ENCODE data around the gene TP53I13. TPM values are rescaled to one million over a fixed set of nuclear protein-coding genes. Genes with fewer than 3 reads are reported as not detected.

TP53I13 gene
- total and polyA plus RNA-seq, 10 donors: 39.5 to 209 (median 72.0) TPM

GRCh38 chr17:29573558-29573869, 5.0 kb downstream of the TP53I13 start:
- WGBS, 5 donors: 82 to 90% (median 87%) methylated on average over 5 to 6 of the region's 6 CpGs
- intact Hi-C loops (cut with DNase I; ENCODE audit: low total_unique reads): no loop called here
- peaks cover 10 to 76% (median 38%) of the 10 kb centered on the region in 6 donors for H3K4me1 ChIP-seq
- no peak for TF ChIP-seq CTCF (IDR thresholded peaks at IDR 0.05 in 8 of 11, conservative IDR thresholded peaks at IDR 0.05 in 3 of 11)
- no peak for TF ChIP-seq POLR2AphosphoS5 (IDR thresholded peaks at IDR 0.05)
- TF ChIP-seq POLR2A (IDR thresholded peaks at IDR 0.05): no peak
- H3K27me3 ChIP-seq (replicated peaks in 1 of 7): no peaks in the 10 kb centered on the region
- no peaks in the 10 kb centered on the region for H3K9me3 ChIP-seq
- peak; percentile 70 for DNase-seq
- peaks cover 0 to 69% (median 46%) of the 10 kb centered on the region in 6 donors for H3K36me3 ChIP-seq
- no peak overlapping the region for H3K4me3 ChIP-seq
- H3K27ac ChIP-seq: no peak overlapping the region

- H3K4me3 ChIP-seq: no peak overlapping the region
- no peaks in the 10 kb centered on the region for H3K27me3 ChIP-seq (replicated peaks in 1 of 7)
- peaks cover 0 to 74% (median 50%) of the 10 kb centered on the region in 6 donors for H3K36me3 ChIP-seq
- intact Hi-C loops (cut with DNase I; ENCODE audit: low total_unique reads): no loop called here
- DNase-seq: peak; percentile 70
- WGBS, 5 donors: 85 to 92% (median 89%) methylated on average over 13 to 14 of the region's 14 CpGs
- H3K4me1 ChIP-seq: peaks cover 8 to 71% (median 34%) of the 10 kb centered on the region in 6 donors
- H3K27ac ChIP-seq: no peak overlapping the region
- TF ChIP-seq CTCF (IDR thresholded peaks at IDR 0.05 in 8 of 11, conservative IDR thresholded peaks at IDR 0.05 in 3 of 11): no peak
- no peak for TF ChIP-seq POLR2AphosphoS5 (IDR thresholded peaks at IDR 0.05)
- no peak for TF ChIP-seq POLR2A (IDR thresholded peaks at IDR 0.05)
- no peaks in the 10 kb centered on the region for H3K9me3 ChIP-seq
Observed at GRCh38 chr17:29573871-29574731, 5.6 kb downstream of the TP53I13 start.

GRCh38 chr17:29574732-29575510, 6.4 kb downstream of the TP53I13 start:
- peak; percentile 65 for DNase-seq
- Histone ChIP-seq H3K4me1 (peaks cover 0 to 63% (median 27%) of the 10 kb centered on the region in 6 donors), H3K36me3 (peaks cover 0 to 83% (median 52%) of the 10 kb centered on the region in 6 donors), H3K4me3 (no peak overlapping the region), H3K27ac (no peak overlapping the region), H3K27me3 (replicated peaks in 1 of 7) (no peaks in the 10 kb centered on the region), H3K9me3 (no peaks in the 10 kb centered on the region)
- no peak for TF ChIP-seq POLR2A (IDR thresholded peaks at IDR 0.05)
- TF ChIP-seq POLR2AphosphoS5 (IDR thresholded peaks at IDR 0.05): peak in 1 of 3 donors; percentile 35
- no peak for TF ChIP-seq CTCF (IDR thresholded peaks at IDR 0.05 in 8 of 11, conservative IDR thresholded peaks at IDR 0.05 in 3 of 11)
- intact Hi-C loops (cut with DNase I; ENCODE audit: low total_unique reads): no loop called here
- 84 to 91% (median 89%) methylated on average over 11 to 17 of the region's 17 CpGs for WGBS, 5 donors

Data from spleen (tissue), 11 donors.